GM23248 (cell line): Measurements from ENCODE around the gene TMEM150A.

Source experiments
- EZH2 ChIP-seq: fragments of 200-600 bp; sonication (generic); IDR thresholded peaks from 2 replicates; pipeline ENCODE4 v1.6.1; 2018; ENCODE audit warnings: antibody characterized with exemption, mild to moderate bottlenecking; ENCODE audit not compliant: insufficient read depth, poor library complexity, severe bottlenecking
- EZH2phosphoT487 ChIP-seq: fragments of 200-600 bp; sonication (generic); IDR thresholded peaks from 2 replicates; pipeline ENCODE4 v1.6.1; 2018; ENCODE audit warnings: antibody characterized with exemption, moderate library complexity, mild to moderate bottlenecking, low read depth; ENCODE audit not compliant: insufficient read depth

GRCh38 chr2:85594715-85595300 lies 7.7 kb downstream of the TMEM150A start:
- TF ChIP-seq EZH2 (no peak), EZH2phosphoT487 (no peak)
